LNCaP clone FGC (cell line): ENCODE results near the gene RAMP3.

Source experiments
- DNase-seq: peaks from one replicate; pipeline ENCODE4 v3.0.0-alpha.2; 2011; ENCODE audit warnings: low read depth
- H3K4me3 ChIP-seq: 2 replicates; pipeline ENCODE4 v1.5.1; 2011; ENCODE audit warnings: mild to moderate bottlenecking, low read depth, low read length, control low read depth
- TF ChIP-seq, protein P1 (sequence below): IDR thresholded peaks from 2 replicates; pipeline ENCODE4 v1.5.1; 2012; ENCODE audit warnings: mild to moderate bottlenecking; ENCODE audit not compliant: control insufficient read depth, insufficient read depth; ENCODE audit errors: extremely low read depth

The RAMP3 gene

DNA sequence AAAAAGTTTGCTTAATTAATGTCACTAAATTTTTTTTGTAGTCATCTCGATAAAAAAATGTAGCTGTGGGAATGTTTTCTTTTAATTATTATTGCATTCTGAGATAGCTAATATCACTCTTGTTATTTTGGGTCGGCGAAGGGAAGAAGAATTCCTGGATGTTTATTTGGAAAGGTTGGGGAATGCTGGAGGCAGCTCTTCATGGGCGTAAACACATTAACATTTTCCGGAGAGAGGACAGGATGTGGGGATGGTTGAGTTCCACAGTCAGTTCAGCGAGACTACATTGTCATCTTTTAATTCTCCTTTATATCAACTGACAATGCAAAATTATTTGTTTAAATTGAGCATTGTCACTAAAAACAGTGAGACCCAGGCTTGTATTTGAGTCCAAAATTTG, 72.5 kb downstream of the RAMP3 start:
- no peak for DNase-seq
- TF ChIP-seq, protein P1, sequence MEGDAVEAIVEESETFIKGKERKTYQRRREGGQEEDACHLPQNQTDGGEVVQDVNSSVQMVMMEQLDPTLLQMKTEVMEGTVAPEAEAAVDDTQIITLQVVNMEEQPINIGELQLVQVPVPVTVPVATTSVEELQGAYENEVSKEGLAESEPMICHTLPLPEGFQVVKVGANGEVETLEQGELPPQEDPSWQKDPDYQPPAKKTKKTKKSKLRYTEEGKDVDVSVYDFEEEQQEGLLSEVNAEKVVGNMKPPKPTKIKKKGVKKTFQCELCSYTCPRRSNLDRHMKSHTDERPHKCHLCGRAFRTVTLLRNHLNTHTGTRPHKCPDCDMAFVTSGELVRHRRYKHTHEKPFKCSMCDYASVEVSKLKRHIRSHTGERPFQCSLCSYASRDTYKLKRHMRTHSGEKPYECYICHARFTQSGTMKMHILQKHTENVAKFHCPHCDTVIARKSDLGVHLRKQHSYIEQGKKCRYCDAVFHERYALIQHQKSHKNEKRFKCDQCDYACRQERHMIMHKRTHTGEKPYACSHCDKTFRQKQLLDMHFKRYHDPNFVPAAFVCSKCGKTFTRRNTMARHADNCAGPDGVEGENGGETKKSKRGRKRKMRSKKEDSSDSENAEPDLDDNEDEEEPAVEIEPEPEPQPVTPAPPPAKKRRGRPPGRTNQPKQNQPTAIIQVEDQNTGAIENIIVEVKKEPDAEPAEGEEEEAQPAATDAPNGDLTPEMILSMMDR: no peak
- no peak overlapping the region for H3K4me3 ChIP-seq

DNA sequence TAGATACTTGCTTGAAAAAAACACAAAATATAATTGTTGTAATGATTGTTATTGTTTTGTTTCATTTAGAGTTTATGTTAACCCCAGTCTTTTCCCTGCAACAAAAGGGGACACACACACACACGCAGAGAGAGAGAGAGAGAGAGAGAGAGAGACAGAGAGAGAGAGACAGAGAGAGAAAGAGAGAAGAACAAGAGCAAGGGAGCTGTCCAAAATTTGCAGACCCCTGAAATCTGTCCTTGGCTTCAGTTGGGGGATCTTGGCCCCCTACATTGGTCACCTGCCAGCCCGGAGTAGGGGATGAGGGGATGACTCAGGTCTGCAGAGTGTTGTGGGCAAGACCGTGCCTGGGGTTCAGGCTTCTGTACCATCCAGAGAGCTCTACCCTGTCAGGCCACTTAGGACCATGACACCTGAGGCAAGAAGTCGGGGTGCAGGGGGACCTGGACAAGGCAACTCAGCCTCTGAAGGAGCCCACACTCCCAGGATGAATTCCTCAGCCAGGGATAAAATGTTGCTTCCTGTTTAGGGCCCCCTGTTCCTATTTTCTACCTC, 73.1 kb downstream of the RAMP3 start:
- H3K4me3 ChIP-seq: no peak overlapping the region
- TF ChIP-seq, protein P1: no peak
- no peak for DNase-seq

DNA sequence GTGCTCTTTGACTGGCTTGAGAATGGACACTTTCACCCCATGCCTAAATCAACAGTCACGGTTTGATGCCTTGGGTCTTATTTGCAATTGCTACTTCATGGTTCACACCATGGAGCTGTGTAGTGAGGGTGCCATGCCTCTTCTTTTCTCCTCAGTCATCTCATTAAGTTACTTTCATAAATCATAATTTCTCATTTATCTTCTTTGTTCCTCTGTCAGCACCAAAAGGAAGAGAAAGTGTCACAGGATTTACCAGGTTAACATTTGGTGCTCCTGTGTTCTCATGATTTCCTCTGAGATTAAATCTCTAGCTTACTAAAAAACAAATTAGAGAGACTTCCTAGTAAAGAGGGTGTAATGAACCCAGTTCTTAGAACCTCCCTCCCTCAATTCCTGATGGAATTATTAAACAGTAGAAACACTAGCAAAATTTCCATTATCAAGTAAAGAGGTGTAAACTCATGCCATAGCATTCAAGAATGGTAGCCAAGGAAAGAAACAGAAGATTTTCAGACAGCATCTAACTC, 75.7 kb downstream of the RAMP3 start:
- no peak for DNase-seq
- no peak overlapping the region for H3K4me3 ChIP-seq
- TF ChIP-seq, protein P1: no peak
